ENCODE measurements around the gene SLC16A5.
"Not testable (repeated sequence)": the region's sequence is repeated elsewhere in the genome, so short reads cannot be mapped to it uniquely, and the experiment has no call there.

The SLC16A5 gene

GRCh38 chr17:75071478-75072271 is 16.1 kb upstream of the SLC16A5 start:
- not testable (repeated sequence) for H3K9me3 ChIP-seq (ENCODE audit: control insufficient read depth, insufficient read depth, low read length); H3K36me3 ChIP-seq (ENCODE audit: insufficient read depth, low read length); H3K9ac ChIP-seq (ENCODE audit: low read depth, low read length); H3K4me1 ChIP-seq (ENCODE audit: insufficient read depth, low read length)

GRCh38 chr17:75072909-75073308 is 14.8 kb upstream of the SLC16A5 start:
- H3K4me1 ChIP-seq (ENCODE audit: insufficient read depth, low read length); H3K36me3 ChIP-seq (ENCODE audit: insufficient read depth, low read length); H3K9ac ChIP-seq (ENCODE audit: low read depth, low read length): not testable (repeated sequence)

GRCh38 chr17:75073618-75074047 is 14.1 kb upstream of the SLC16A5 start:
- H3K4me1 ChIP-seq (ENCODE audit: insufficient read depth, low read length): peaks cover 7% of the 10 kb centered on the region
- no peaks in the 10 kb centered on the region for H3K36me3 ChIP-seq (ENCODE audit: insufficient read depth, low read length)
- H3K9me3 ChIP-seq (ENCODE audit: control insufficient read depth, insufficient read depth, low read length): no peaks in the 10 kb centered on the region
- no peak overlapping the region for H3K9ac ChIP-seq (ENCODE audit: low read depth, low read length)

More at GRCh38 chr17:75072909-75073308, 14.8 kb upstream of the SLC16A5 start:
- not testable (repeated sequence) for H3K9me3 ChIP-seq (ENCODE audit: control insufficient read depth, insufficient read depth, low read length)

- peaks cover 14% of the 10 kb centered on the region for H3K4me1 ChIP-seq (ENCODE audit: insufficient read depth, low read length)
- H3K9ac ChIP-seq (ENCODE audit: low read depth, low read length): no peak overlapping the region
- no peaks in the 10 kb centered on the region for H3K9me3 ChIP-seq (ENCODE audit: control insufficient read depth, insufficient read depth, low read length)
- no peaks in the 10 kb centered on the region for H3K36me3 ChIP-seq (ENCODE audit: insufficient read depth, low read length)
Observed at GRCh38 chr17:75074532-75074931, 13.2 kb upstream of the SLC16A5 start.

GRCh38 chr17:75075597-75076336 is 12.0 kb upstream of the SLC16A5 start:
- peaks cover 14% of the 10 kb centered on the region for H3K4me1 ChIP-seq (ENCODE audit: insufficient read depth, low read length)
- H3K9ac ChIP-seq (ENCODE audit: low read depth, low read length): no peak overlapping the region
- H3K36me3 ChIP-seq (ENCODE audit: insufficient read depth, low read length): no peaks in the 10 kb centered on the region
- no peaks in the 10 kb centered on the region for H3K9me3 ChIP-seq (ENCODE audit: control insufficient read depth, insufficient read depth, low read length)

- no peaks in the 10 kb centered on the region for H3K36me3 ChIP-seq (ENCODE audit: insufficient read depth, low read length)
- H3K9ac ChIP-seq (ENCODE audit: low read depth, low read length): no peak overlapping the region
Observed at GRCh38 chr17:75077072-75077495, 10.7 kb upstream of the SLC16A5 start.

GRCh38 chr17:75077496-75078283 is 10.1 kb upstream of the SLC16A5 start:
- H3K36me3 ChIP-seq (ENCODE audit: insufficient read depth, low read length): no peaks in the 10 kb centered on the region
- peaks cover 21% of the 10 kb centered on the region for H3K4me1 ChIP-seq (ENCODE audit: insufficient read depth, low read length)
- H3K9ac ChIP-seq (ENCODE audit: low read depth, low read length): no peak overlapping the region

More at GRCh38 chr17:75077072-75077495, 10.7 kb upstream of the SLC16A5 start:
- peaks cover 15% of the 10 kb centered on the region for H3K4me1 ChIP-seq (ENCODE audit: insufficient read depth, low read length)
- H3K9me3 ChIP-seq (ENCODE audit: control insufficient read depth, insufficient read depth, low read length): no peaks in the 10 kb centered on the region

GRCh38 chr17:75078284-75079022 is 9.3 kb upstream of the SLC16A5 start:
- Histone ChIP-seq H3K9me3 (ENCODE audit: control insufficient read depth, insufficient read depth, low read length) (no peaks in the 10 kb centered on the region), H3K9ac (ENCODE audit: low read depth, low read length) (no peak overlapping the region), H3K36me3 (ENCODE audit: insufficient read depth, low read length) (no peaks in the 10 kb centered on the region), H3K4me1 (ENCODE audit: insufficient read depth, low read length) (peaks cover 23% of the 10 kb centered on the region)

More at GRCh38 chr17:75077496-75078283, 10.1 kb upstream of the SLC16A5 start:
- no peaks in the 10 kb centered on the region for H3K9me3 ChIP-seq (ENCODE audit: control insufficient read depth, insufficient read depth, low read length)

GRCh38 chr17:75079023-75079373 is 8.8 kb upstream of the SLC16A5 start:
- Histone ChIP-seq H3K9me3 (ENCODE audit: control insufficient read depth, insufficient read depth, low read length) (no peaks in the 10 kb centered on the region), H3K4me1 (ENCODE audit: insufficient read depth, low read length) (peaks cover 28% of the 10 kb centered on the region), H3K9ac (ENCODE audit: low read depth, low read length) (no peak overlapping the region), H3K36me3 (ENCODE audit: insufficient read depth, low read length) (no peaks in the 10 kb centered on the region)

GRCh38 chr17:75081611-75082540 is 5.9 kb upstream of the SLC16A5 start:
- no peak overlapping the region for H3K9ac ChIP-seq (ENCODE audit: low read depth, low read length)
- H3K9me3 ChIP-seq (ENCODE audit: control insufficient read depth, insufficient read depth, low read length): no peaks in the 10 kb centered on the region
- H3K4me1 ChIP-seq (ENCODE audit: insufficient read depth, low read length): peaks cover 42% of the 10 kb centered on the region
- H3K36me3 ChIP-seq (ENCODE audit: insufficient read depth, low read length): no peaks in the 10 kb centered on the region

GRCh38 chr17:75082683-75083082 is 5.1 kb upstream of the SLC16A5 start:
- peaks cover 42% of the 10 kb centered on the region for H3K4me1 ChIP-seq (ENCODE audit: insufficient read depth, low read length)
- H3K9me3 ChIP-seq (ENCODE audit: control insufficient read depth, insufficient read depth, low read length): no peaks in the 10 kb centered on the region
- no peaks in the 10 kb centered on the region for H3K36me3 ChIP-seq (ENCODE audit: insufficient read depth, low read length)
- no peak overlapping the region for H3K9ac ChIP-seq (ENCODE audit: low read depth, low read length)

- H3K4me1 ChIP-seq (ENCODE audit: insufficient read depth, low read length): peaks cover 38% of the 10 kb centered on the region
- H3K36me3 ChIP-seq (ENCODE audit: insufficient read depth, low read length): no peaks in the 10 kb centered on the region
- no peak overlapping the region for H3K9ac ChIP-seq (ENCODE audit: low read depth, low read length)
- H3K9me3 ChIP-seq (ENCODE audit: control insufficient read depth, insufficient read depth, low read length): no peaks in the 10 kb centered on the region
Observed at GRCh38 chr17:75084039-75084660, 3.6 kb upstream of the SLC16A5 start.

Measured in ES-I3 (cell line).